Anterior cingulate cortex (tissue), 58 donors: Measurements from ENCODE around the gene PASK.

Source experiments
- DNase-seq, 58 donors: peaks; one replicate each; lab custom pipeline; 2025; lab: John Stamatoyannopoulos, UW

The PASK gene

GRCh38 chr2:241182126-241182525 lies 32.9 kb upstream of the PASK start:
- DNase-seq: no peak

GRCh38 chr2:241180495-241180894 lies 31.2 kb upstream of the PASK start:
- DNase-seq: no peak

GRCh38 chr2:241179899-241180298 lies 30.6 kb upstream of the PASK start:
- peak in 5 of 58 donors; percentile 11 to 25 (median 14) for DNase-seq

- DNase-seq: no peak
Observed at GRCh38 chr2:241178961-241179360, 29.7 kb upstream of the PASK start.

GRCh38 chr2:241177526-241178334 lies 28.5 kb upstream of the PASK start:
- DNase-seq: no peak

GRCh38 chr2:241173557-241173956 lies 24.3 kb upstream of the PASK start:
- DNase-seq: no peak

GRCh38 chr2:241168366-241168765 lies 19.1 kb upstream of the PASK start:
- no peak for DNase-seq

GRCh38 chr2:241163601-241164118 lies 14.4 kb upstream of the PASK start:
- DNase-seq: no peak

- DNase-seq: peak in 48 of 58 donors; percentile 10 to 83 (median 48)
Observed at GRCh38 chr2:241161646-241162281, 12.5 kb upstream of the PASK start.

- no peak for DNase-seq
Observed at GRCh38 chr2:241160318-241160717, 11.0 kb upstream of the PASK start.

- DNase-seq: no peak
Observed at GRCh38 chr2:241159116-241159515, 9.8 kb upstream of the PASK start.

- DNase-seq: no peak
Observed at GRCh38 chr2:241158546-241158900, 9.3 kb upstream of the PASK start.

- no peak for DNase-seq
Observed at GRCh38 chr2:241157841-241158545, 8.7 kb upstream of the PASK start.

- peak in 24 of 58 donors; percentile 6 to 72 (median 25) for DNase-seq
Observed at GRCh38 chr2:241156971-241157441, 7.7 kb upstream of the PASK start.

- DNase-seq: no peak
Observed at GRCh38 chr2:241155936-241156335, 6.7 kb upstream of the PASK start.

- DNase-seq: peak in 31 of 58 donors; percentile 6 to 86 (median 37)
Observed at GRCh38 chr2:241154915-241155314, 5.6 kb upstream of the PASK start.

- DNase-seq: no peak
Observed at GRCh38 chr2:241153616-241154015, 4.3 kb upstream of the PASK start.

- DNase-seq: no peak
Observed at GRCh38 chr2:241151934-241152660, 2.8 kb upstream of the PASK start.

- peak in 32 of 58 donors; percentile 23 to 79 (median 62) for DNase-seq
Observed at GRCh38 chr2:241150660-241151530, 1.6 kb upstream of the PASK start.
